KOPT-K1 (cell line): ENCODE measurements around the gene C15orf62.
A peak's percentile ranks its signal among the peaks of the same experiment; 100 is the strongest.

Experiments
- H3K27ac ChIP-seq: fragments of 200-600 bp; sonication (generic); 2 replicates; pipeline ENCODE4 v1.5.1; 2016; ENCODE audit warnings: antibody characterized with exemption, mild to moderate bottlenecking, low read depth, low read length; ENCODE audit not compliant: poor library complexity, severe bottlenecking
- H3K36me3 ChIP-seq: fragments of 200-600 bp; sonication (generic); 2 replicates; pipeline ENCODE4 v1.5.1; 2017; ENCODE audit warnings: antibody characterized with exemption, mild to moderate bottlenecking, low read length, moderate library complexity; ENCODE audit not compliant: insufficient read depth
- H3K9me3 ChIP-seq: fragments of 200-600 bp; sonication (generic); 2 replicates; pipeline ENCODE4 v1.5.1; 2017; ENCODE audit warnings: antibody characterized with exemption, low read length, mild to moderate bottlenecking; ENCODE audit not compliant: insufficient read depth, poor library complexity, severe bottlenecking

Gene C15orf62

GRCh38 chr15:40807888-40808461, 38.2 kb downstream of the C15orf62 start:
- peaks cover 36% of the 10 kb centered on the region; the same call in 1 of the 2 replicates for H3K36me3 ChIP-seq
- H3K27ac ChIP-seq: peak overlapping the region; percentile 92
- no peaks in the 10 kb centered on the region for H3K9me3 ChIP-seq

- peaks cover 42% of the 10 kb centered on the region; the same call in 1 of the 2 replicates for H3K36me3 ChIP-seq
- H3K27ac ChIP-seq: no peak overlapping the region
- no peaks in the 10 kb centered on the region for H3K9me3 ChIP-seq
These were observed 39.2 kb downstream of the C15orf62 start for GRCh38 chr15:40808861-40809450.

GRCh38 chr15:40812721-40813425, 43.1 kb downstream of the C15orf62 start:
- no peak overlapping the region for H3K27ac ChIP-seq
- no peaks in the 10 kb centered on the region for H3K9me3 ChIP-seq
- peaks cover 48% of the 10 kb centered on the region; the same call in 1 of the 2 replicates for H3K36me3 ChIP-seq

- Histone ChIP-seq H3K9me3 (no peaks in the 10 kb centered on the region), H3K36me3 (peaks cover 40% of the 10 kb centered on the region; the same call in 1 of the 2 replicates), H3K27ac (no peak overlapping the region)
These were observed 45.4 kb downstream of the C15orf62 start for GRCh38 chr15:40815042-40815698.

GRCh38 chr15:40819048-40819447, 49.3 kb downstream of the C15orf62 start:
- H3K9me3 ChIP-seq: no peaks in the 10 kb centered on the region
- H3K36me3 ChIP-seq: peaks cover 5% of the 10 kb centered on the region; the same call in 1 of the 2 replicates
- H3K27ac ChIP-seq: no peak overlapping the region

GRCh38 chr15:40821195-40821594, 51.4 kb downstream of the C15orf62 start:
- Histone ChIP-seq H3K27ac (no peak overlapping the region), H3K36me3 (no peaks in the 10 kb centered on the region), H3K9me3 (no peaks in the 10 kb centered on the region)
